C1 segment of cervical spinal cord (tissue), 14 donors: ENCODE results near the gene NOC3L.

Experiments
- DNase-seq, 14 donors: peaks; one replicate each; lab custom pipeline; 2025; lab: John Stamatoyannopoulos, UW

Gene NOC3L

DNA sequence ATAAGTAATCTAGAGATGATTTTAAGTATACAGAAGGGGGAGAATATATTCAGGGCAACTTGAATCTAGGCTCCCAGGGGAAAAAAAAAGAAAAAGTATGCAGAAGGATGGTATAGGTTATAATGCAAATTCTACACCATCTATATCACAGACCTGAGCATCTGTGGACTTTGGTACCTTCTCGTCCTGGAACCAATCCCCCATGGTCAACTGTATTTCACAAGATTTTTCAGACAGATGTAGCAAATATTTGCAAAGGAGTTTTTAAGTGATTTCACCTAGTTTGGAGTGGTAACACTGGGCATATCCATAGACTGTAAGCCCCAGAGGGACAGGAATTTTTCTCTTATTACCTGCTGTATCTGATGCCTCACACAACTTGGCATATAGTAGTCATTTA is 58.8 kb downstream of the NOC3L start:
- no peak for DNase-seq

DNA sequence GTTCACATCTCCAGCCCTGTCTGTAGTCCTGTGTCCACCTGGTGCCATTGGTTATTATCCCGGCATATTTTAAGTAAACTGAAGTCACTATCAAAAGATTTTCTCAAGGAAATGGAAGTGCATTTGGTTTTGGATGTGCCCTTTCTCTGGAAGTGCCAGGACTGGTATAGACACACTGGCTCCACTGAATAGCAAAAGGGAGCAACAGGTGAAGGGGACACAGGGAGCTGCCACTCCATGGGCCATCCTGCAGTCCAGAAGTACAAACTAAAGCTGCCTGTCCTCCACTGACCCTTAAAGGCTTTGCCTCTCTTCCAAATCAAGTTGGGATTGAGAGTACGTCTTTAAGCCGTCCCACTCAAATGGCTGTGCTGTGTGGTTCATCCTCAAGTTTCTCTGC is 62.7 kb downstream of the NOC3L start:
- DNase-seq, result no peak

DNA sequence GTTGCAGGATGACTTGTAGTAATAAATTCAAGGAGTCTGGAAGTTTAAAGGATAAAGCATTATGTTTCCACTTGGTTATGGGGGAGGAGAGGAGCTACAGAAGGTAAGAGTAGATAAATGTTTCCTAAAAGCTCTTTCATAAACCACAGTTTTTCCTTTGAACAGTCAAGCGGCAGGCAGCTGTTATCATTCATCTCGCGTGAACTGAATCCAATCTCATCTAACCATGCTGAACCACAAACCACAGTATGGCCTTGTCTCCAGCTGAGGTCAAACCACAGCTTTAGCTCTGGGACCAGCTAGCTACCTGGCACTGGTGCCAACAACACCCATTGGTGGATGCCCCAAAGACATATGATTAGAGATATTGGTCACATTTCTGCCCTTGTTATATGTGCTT is 63.3 kb downstream of the NOC3L start:
- DNase-seq, result no peak

DNA sequence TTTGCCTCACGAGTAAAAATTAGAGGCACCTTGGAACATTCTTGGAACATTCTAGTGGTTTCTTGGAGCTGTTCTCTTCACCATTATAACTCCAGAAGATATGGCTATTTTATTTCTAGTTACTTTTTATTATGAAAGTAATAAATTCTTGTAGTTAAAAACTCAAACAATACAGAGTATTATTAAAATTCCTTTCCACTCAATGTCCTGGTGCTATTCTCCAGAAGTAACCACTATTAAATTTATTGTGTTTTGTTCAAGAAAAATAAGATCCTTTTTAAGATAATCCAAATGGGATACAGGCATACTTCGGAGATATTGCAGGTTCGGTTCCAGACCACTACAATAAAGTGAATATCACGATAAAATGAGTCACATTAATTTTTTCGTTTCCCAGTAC is 68.6 kb downstream of the NOC3L start:
- no peak for DNase-seq

DNA sequence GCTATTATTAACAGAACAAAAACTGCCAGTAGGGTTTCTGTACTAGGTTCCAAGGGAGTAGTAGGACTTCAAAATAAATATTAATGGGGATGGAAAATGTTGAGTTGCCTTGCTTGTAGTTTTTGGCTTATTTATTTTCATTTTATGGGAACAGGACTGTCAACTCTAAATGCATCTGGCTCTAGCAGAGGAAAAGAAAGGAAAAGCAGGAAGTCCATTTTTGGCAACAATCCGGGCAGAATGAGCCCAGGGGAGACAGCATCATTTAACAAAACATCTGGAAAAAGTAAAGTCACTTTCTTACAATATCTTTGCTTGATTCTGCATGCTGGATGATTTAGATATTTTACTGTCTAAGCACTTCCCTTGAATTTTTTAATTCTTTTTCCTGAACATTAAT is 69.4 kb downstream of the NOC3L start:
- DNase-seq, result no peak

DNA sequence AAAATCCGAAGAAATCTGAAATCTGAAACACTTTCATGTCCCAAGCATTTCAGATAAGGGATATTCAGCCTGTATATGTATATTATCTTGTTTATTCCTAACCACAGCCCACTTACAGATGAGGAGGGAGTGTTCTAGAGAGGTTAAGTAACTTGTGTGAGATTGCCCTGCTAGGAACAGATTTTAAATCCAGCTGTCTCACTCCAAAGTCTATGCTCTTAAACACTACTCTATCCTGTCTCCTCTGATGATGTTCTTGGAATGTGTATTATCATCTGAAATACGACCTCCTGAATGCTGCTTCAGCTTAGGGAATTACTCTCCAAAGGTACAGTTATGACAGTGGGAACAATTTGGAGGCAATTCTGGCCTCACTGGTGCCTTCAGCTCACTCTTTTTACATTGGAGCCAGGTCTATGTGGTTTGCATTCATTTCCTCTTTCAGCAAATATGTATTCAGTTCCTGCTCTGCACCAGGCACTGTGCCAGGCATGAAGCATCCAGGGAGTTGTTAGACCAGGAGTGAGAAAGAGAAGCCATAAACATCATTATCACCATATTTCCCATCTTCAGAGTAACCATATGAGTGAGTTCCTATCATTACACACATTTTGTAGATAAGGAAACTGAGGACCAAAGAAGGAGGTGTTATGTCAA is 70.2 kb downstream of the NOC3L start:
- no peak for DNase-seq

DNA sequence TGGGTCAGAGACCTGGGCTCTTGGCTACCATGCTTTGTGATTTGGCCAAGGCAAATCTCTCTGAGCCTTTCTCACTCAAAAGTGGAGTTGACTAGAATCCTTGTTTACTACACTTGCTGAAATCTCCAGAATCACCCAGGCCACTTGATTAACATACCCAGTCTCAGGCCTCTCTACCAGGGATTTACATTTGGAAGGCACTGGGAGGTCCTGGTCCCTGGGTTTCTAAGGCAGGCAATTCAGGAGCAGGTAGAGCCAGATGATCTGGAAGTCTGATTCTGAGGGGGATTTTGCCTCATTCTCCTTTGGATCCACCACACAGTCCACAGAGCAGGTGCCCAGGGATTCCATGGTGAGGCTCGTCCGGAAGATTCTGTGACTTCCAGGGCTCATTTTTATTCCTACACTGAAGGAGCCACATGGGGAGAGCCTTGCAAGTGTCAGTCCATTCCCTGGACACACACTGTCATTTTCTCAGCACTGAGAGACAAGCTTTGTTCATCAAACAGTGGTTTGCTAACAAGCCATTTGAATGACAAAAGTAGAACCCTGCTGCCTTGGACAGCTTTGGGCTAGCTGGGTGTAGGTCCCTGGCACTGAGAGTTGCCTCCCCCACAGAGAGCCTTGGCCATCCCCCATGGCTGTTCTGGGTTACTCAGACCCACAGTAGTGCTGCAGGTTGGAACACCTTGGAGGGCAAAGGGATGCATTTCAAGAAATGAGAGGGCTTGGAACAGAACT is 74.2 kb downstream of the NOC3L start:
- DNase-seq, result peak in 3 of 14 donors; percentile 2 to 6 (median 4)

DNA sequence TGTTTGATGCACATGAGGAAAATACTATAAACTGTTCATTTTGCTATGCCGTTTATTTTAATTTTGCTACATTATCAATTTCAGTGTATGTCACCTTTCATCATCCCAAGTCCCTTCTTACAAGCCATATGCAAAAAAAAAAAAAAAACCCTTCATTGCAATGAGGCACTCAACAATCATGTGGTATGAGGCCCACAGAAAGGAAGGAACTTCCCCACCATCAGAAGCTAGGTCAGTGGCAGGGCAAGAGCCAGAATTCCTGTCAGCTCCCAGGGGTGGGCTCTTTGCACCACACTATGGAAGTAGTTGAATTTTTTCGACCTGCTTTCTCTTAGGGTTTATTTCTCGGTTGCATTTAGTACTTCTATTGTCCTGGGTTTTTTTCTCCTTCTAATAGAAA is 75.4 kb downstream of the NOC3L start:
- DNase-seq, result no peak

DNA sequence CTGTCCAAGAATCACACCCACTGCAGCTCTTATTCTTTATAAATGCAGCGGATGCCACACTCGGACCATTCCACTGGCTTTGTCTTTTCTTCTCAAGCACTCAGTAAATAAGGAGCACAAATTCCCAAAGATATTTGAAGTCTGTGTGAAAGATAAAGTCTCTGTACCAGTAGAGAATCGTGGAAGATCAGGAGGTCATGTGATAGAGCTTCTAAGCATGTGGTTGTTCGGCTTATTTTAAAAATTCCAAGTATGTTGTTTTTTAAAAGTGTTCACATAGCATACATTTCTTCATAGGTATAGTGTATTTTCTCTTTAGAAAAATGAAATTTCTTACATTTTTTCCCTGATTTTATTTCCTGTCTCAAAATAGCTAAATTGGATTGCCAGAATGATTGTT is 75.8 kb downstream of the NOC3L start:
- no peak for DNase-seq

DNA sequence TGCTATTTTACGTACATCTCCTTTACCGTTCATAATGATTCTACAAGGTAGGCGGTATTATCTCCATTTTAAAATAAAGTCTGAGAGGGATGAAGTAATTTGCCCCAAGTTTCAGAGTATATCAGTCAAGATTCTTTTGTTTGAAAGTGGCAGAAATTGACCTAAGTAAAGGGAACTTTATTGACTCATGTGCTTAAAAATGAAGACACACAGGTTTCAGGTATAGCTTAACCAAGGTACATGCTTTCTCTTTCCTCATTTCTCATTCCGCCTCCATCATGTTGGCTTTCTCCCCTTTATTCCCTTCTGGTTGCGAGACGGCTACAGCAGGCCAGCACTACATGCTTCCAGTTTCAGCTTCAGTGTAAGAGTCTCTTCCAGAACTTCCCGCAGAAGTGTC is 77.5 kb downstream of the NOC3L start:
- DNase-seq, result no peak
